PFSK-1 (cell line): ENCODE measurements around the gene DOLPP1.

Source experiments
- FOXP2 ChIP-seq: optimal IDR thresholded peaks from 2 replicates; pipeline ENCODE3; 2011; ENCODE audit warnings: borderline replicate concordance, control low read depth, inconsistent platforms; ENCODE audit not compliant: insufficient read depth; ENCODE audit errors: extremely low read length, extremely low read depth
- POLR2AphosphoS5 ChIP-seq: IDR thresholded peaks from 2 replicates; pipeline ENCODE4 v1.6.1; 2012; ENCODE audit warnings: low read depth, mild to moderate bottlenecking, control low read depth, low read length, moderate library complexity
- REST ChIP-seq, 2 experiments: IDR thresholded peaks; 2 replicates each; pipeline versions ENCODE4 v1.6.1 to v1.8.0; 2011 to 2012; ENCODE audit warnings: low read depth in 2 of 2, low read length in 2 of 2, control low read depth in 1 of 2, inconsistent platforms in 1 of 2, mild to moderate bottlenecking in 1 of 2, moderate library complexity in 1 of 2; ENCODE audit not compliant: insufficient read depth in 1 of 2
- SIN3A ChIP-seq: IDR thresholded peaks from 2 replicates; pipeline ENCODE4 v1.6.1; 2012; ENCODE audit warnings: mild to moderate bottlenecking, low read length, moderate library complexity, borderline replicate concordance; ENCODE audit not compliant: insufficient read depth
- TAF1 ChIP-seq: IDR thresholded peaks from 2 replicates; pipeline ENCODE4 v1.6.1; 2012; ENCODE audit warnings: low read length, control low read depth, borderline replicate concordance; ENCODE audit not compliant: insufficient read depth

The DOLPP1 gene

GRCh38 chr9:129077236-129077635, 3.7 kb upstream of the DOLPP1 start:
- TF ChIP-seq SIN3A: no peak
- no peak for TF ChIP-seq FOXP2
- no peak for TF ChIP-seq TAF1
- no peak for TF ChIP-seq REST (IDR thresholded peaks at IDR 0.05; ENCODE audit: insufficient read depth in 1 of 2, low read depth in 2 of 2, low read length in 2 of 2)
- no peak for TF ChIP-seq POLR2AphosphoS5

GRCh38 chr9:129078691-129079503, 2.0 kb upstream of the DOLPP1 start:
- no peak for TF ChIP-seq REST (IDR thresholded peaks at IDR 0.05; ENCODE audit: insufficient read depth in 1 of 2, low read depth in 2 of 2, low read length in 2 of 2)
- no peak for TF ChIP-seq SIN3A
- TF ChIP-seq FOXP2: no peak
- no peak for TF ChIP-seq TAF1
- no peak for TF ChIP-seq POLR2AphosphoS5

- TF ChIP-seq FOXP2 (no peak), POLR2AphosphoS5 (no peak), TAF1 (no peak), REST (IDR thresholded peaks at IDR 0.05; ENCODE audit: insufficient read depth in 1 of 2, low read depth in 2 of 2, low read length in 2 of 2) (no peak), SIN3A (no peak)
Measured at GRCh38 chr9:129079829-129080228, 1.1 kb upstream of the DOLPP1 start.

- TF ChIP-seq POLR2AphosphoS5 (no peak), FOXP2 (no peak), SIN3A (no peak), TAF1 (no peak), REST (IDR thresholded peaks at IDR 0.05; ENCODE audit: insufficient read depth in 1 of 2, low read depth in 2 of 2, low read length in 2 of 2) (no peak)
Measured at GRCh38 chr9:129080298-129080600, 662 bp upstream of the DOLPP1 start.
